ENCODE measurements around the gene ZEB1. TPM values are rescaled to one million over a fixed set of nuclear protein-coding genes. Genes with fewer than 3 reads are reported as not detected.
"Not testable (repeated sequence)": the region's sequence is repeated elsewhere in the genome, so short reads cannot be mapped to it uniquely, and the experiment has no call there.

Gene ZEB1
- total RNA-seq, 3 donors from 2014 or later: 8.8 to 200 (median 28.1) TPM

DNA sequence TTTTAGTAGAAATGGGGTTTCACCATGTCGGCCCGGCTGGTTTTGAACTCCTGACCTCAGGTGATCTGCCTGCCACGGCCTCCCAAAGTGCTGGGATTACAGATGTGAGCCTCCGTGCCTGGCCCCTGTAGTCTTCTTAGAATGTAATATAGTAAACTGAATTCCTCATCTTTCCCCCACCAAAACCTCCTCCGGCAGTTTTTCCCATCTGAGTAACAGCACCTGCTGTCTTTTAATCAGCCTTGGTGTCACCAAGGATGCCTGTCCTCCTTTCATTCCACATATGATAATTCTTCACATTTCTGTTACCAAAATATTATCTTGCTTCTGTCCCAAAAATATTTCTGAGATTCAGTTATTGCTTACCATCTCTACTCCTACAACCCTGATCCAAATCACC, 80.2 kb downstream of the ZEB1 start:
- Histone ChIP-seq H3K4me1 (ENCODE audit: low read depth) (no peaks in the 10 kb centered on the region), H3K36me3 (ENCODE audit: low read depth) (no peaks in the 10 kb centered on the region), H3K4me3 (no peak overlapping the region), H3K9me3 (no peaks in the 10 kb centered on the region)
- DNase-seq (no peak), ATAC-seq (no peak)
- intact Hi-C loops (cut with DNase I, micrococcal nuclease): no loop called here
- TF ChIP-seq, protein P1, sequence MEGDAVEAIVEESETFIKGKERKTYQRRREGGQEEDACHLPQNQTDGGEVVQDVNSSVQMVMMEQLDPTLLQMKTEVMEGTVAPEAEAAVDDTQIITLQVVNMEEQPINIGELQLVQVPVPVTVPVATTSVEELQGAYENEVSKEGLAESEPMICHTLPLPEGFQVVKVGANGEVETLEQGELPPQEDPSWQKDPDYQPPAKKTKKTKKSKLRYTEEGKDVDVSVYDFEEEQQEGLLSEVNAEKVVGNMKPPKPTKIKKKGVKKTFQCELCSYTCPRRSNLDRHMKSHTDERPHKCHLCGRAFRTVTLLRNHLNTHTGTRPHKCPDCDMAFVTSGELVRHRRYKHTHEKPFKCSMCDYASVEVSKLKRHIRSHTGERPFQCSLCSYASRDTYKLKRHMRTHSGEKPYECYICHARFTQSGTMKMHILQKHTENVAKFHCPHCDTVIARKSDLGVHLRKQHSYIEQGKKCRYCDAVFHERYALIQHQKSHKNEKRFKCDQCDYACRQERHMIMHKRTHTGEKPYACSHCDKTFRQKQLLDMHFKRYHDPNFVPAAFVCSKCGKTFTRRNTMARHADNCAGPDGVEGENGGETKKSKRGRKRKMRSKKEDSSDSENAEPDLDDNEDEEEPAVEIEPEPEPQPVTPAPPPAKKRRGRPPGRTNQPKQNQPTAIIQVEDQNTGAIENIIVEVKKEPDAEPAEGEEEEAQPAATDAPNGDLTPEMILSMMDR (IDR thresholded peaks at IDR 0.05): no peak

DNA sequence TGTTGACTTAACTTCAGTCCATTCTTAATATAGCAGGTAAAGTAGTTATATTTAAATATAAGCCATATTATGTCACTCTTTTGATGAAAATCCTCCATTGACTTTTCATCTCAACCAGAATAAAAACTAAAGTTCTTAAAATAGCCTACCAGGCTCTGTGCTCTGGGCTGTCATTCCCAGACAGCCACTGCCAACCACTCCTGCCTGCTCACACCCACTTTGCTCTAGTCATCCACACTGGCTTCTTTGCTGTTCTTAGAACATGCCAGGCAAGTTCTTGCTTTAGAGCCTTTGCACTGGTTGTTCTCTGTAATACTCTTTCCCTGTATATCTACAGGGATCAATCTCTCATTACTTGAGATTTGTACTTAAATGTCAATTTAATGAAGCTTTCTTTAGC, 80.6 kb downstream of the ZEB1 start:
- Histone ChIP-seq H3K36me3 (ENCODE audit: low read depth) (no peaks in the 10 kb centered on the region), H3K4me1 (ENCODE audit: low read depth) (no peaks in the 10 kb centered on the region), H3K4me3 (no peak overlapping the region), H3K9me3 (no peaks in the 10 kb centered on the region)
- ATAC-seq: no peak
- no peak for DNase-seq
- TF ChIP-seq, protein P1 (IDR thresholded peaks at IDR 0.05): no peak
- intact Hi-C loops (cut with DNase I, micrococcal nuclease): no loop called here

DNA sequence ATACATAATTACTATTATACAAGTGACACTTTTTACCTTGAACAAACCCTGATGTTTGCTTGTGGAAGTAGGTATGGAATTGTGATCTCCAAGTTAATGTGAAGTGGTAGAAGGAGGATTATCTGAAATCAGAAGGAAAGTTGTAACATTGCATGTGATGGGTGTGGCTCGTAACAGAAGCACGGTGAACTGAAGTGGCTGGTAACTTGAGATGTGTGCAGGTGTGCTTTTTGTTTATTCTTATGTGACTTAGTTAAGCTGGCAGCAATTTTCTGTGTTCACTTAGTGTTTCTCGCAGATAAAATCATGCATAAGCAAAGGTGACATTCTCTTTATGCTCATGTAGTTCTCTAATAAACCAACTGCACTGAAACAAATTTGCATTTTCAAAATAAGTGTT, 82.3 kb downstream of the ZEB1 start:
- TF ChIP-seq, protein P1 (IDR thresholded peaks at IDR 0.05): no peak
- H3K9me3 ChIP-seq: no peaks in the 10 kb centered on the region
- DNase-seq: no peak
- no peaks in the 10 kb centered on the region for H3K4me1 ChIP-seq (ENCODE audit: low read depth)
- no peak for ATAC-seq
- no peak overlapping the region for H3K4me3 ChIP-seq
- no peaks in the 10 kb centered on the region for H3K36me3 ChIP-seq (ENCODE audit: low read depth)
- intact Hi-C loops (cut with DNase I, micrococcal nuclease): no loop called here

DNA sequence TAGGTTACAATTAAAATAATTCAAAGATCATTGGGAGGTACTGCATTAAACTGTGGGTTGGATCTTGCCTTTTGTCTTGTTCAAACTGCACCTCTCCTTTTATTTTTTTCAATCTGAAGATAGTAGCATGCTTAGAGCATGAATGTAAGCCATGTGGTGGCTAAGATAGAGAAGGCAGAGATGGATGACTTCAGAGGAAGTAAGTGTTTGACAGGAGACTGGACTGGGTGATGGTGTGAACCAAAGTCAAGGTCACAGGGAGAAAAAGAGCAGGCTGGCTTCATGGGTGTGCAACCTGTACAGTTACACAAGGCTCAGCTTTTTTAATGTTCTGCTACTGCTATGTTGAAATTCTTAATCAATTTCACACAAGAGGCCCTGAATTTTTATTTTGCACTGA, 85.6 kb downstream of the ZEB1 start:
- no peak for ATAC-seq

DNA sequence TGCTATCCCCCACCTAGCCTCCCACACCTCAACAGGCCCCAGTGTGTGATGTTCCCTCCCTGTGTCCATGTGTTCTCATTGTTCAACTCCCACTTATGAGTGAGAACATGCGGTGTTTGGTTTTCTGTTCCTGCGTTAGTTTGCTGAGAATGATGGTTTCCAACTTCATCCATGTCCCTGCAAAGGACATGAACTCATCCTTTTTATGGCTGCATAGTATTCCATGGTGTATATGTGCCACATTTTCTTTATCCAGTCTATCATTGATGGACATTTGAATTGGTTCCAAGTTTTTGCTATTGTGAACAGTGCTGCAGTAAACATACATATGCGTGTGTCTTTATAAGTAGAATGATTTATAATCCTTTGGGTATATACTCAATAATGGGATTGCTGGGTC, 86.8 kb downstream of the ZEB1 start:
- intact Hi-C loops (cut with DNase I, micrococcal nuclease): not testable (repeated sequence)

More for the DNA sequence above, 85.6 kb downstream of the ZEB1 start:
- TF ChIP-seq, protein P1 (IDR thresholded peaks at IDR 0.05): no peak
- Histone ChIP-seq H3K9me3 (no peaks in the 10 kb centered on the region), H3K4me1 (ENCODE audit: low read depth) (no peaks in the 10 kb centered on the region), H3K36me3 (ENCODE audit: low read depth) (no peaks in the 10 kb centered on the region), H3K4me3 (no peak overlapping the region)
- DNase-seq: no peak
- intact Hi-C loops (cut with DNase I, micrococcal nuclease): no loop called here

DNA sequence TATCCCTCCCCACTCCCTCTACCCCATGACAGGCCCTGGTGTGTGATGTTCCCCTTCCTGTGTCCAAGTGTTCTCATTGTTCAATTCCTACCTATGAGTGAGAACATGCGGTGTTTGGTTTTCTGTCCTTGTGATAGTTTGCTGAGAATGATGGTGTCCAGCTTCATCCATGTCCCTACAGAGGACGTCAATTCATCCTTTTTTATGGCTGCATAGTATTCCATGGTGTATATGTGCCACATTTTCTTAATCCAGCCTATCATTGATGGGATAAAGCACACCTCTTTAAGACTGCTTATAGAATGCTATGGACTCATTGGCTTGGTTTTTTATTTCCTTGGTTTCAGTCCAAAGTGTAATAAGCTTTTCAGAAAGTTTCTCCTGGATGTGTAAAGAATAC, 93.4 kb downstream of the ZEB1 start:
- intact Hi-C loops (cut with DNase I, micrococcal nuclease); ATAC-seq; H3K4me1 ChIP-seq (ENCODE audit: low read depth): not testable (repeated sequence)

More for the DNA sequence above, 86.8 kb downstream of the ZEB1 start:
- not testable (repeated sequence) for H3K9me3 ChIP-seq; H3K4me1 ChIP-seq (ENCODE audit: low read depth); DNase-seq; ATAC-seq; H3K36me3 ChIP-seq (ENCODE audit: low read depth); H3K4me3 ChIP-seq

DNA sequence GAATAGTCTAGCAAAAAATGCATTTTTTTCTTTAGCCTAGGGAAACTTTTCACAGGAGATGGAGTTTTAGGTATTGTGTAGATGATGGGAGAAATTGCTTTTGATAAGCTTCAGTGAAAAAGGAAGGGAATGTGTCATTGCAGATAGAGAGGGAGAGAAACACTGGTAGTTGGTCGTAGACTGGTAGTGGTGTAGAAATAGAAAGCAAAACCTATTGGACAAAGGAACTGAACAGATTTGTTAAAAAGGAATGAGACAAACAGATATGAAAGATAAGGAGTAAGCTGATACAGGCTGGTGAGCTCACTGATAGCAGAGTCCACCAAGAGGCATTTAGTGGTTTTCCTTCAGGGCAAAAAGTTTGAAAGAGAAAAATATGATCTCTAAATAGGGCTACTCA, 94.3 kb downstream of the ZEB1 start:
- DNase-seq: no peak
- intact Hi-C loops (cut with DNase I, micrococcal nuclease): no loop called here

More for the DNA sequence above, 93.4 kb downstream of the ZEB1 start:
- H3K36me3 ChIP-seq (ENCODE audit: low read depth); DNase-seq; H3K4me3 ChIP-seq; H3K9me3 ChIP-seq: not testable (repeated sequence)

More for the DNA sequence above, 94.3 kb downstream of the ZEB1 start:
- no peaks in the 10 kb centered on the region for H3K9me3 ChIP-seq
- ATAC-seq: no peak
- no peak overlapping the region for H3K4me3 ChIP-seq
- no peaks in the 10 kb centered on the region for H3K4me1 ChIP-seq (ENCODE audit: low read depth)
- TF ChIP-seq, protein P1 (IDR thresholded peaks at IDR 0.05): no peak
- no peaks in the 10 kb centered on the region for H3K36me3 ChIP-seq (ENCODE audit: low read depth)
